GM10266 (cell line): ENCODE measurements around the gene FXYD6.

Source experiments
- DNase-seq: peaks from one replicate; pipeline ENCODE4 v3.0.0; 2012; ENCODE audit errors: extremely low spot score
- CTCF ChIP-seq: IDR thresholded peaks from 2 replicates; pipeline ENCODE4 v1.5.1; 2012; ENCODE audit warnings: mild to moderate bottlenecking, low read depth; ENCODE audit not compliant: control insufficient read depth, insufficient read depth; ENCODE audit errors: missing control alignments

Gene FXYD6

GRCh38 chr11:117807482-117808327 is 68.8 kb downstream of the FXYD6 start:
- peak; percentile 88 for TF ChIP-seq CTCF
- peak; percentile 71 for DNase-seq

GRCh38 chr11:117806846-117807245 is 69.6 kb downstream of the FXYD6 start:
- TF ChIP-seq CTCF: no peak
- no peak for DNase-seq

- no peak for TF ChIP-seq CTCF
- no peak for DNase-seq
Measured at GRCh38 chr11:117805045-117805444, 71.4 kb downstream of the FXYD6 start.

- DNase-seq: no peak
- no peak for TF ChIP-seq CTCF
Measured at GRCh38 chr11:117803896-117804295, 72.6 kb downstream of the FXYD6 start.

- TF ChIP-seq CTCF: no peak
Measured at GRCh38 chr11:117799634-117800033, 76.8 kb downstream of the FXYD6 start.

GRCh38 chr11:117796872-117797529 is 79.5 kb downstream of the FXYD6 start, which contains the start of gene DSCAML1:
TSS of gene DSCAML1 (minus strand) at chr11:117797216. CDS start at chr11:117797079, 137 bp downstream.
- no peak for TF ChIP-seq CTCF
- no peak for DNase-seq

More at GRCh38 chr11:117799634-117800033, 76.8 kb downstream of the FXYD6 start:
- DNase-seq: no peak

- DNase-seq: no peak
- no peak for TF ChIP-seq CTCF
Measured at GRCh38 chr11:117796456-117796871, 80.0 kb downstream of the FXYD6 start.
